ENCODE data around the gene VSTM4.

DNA sequence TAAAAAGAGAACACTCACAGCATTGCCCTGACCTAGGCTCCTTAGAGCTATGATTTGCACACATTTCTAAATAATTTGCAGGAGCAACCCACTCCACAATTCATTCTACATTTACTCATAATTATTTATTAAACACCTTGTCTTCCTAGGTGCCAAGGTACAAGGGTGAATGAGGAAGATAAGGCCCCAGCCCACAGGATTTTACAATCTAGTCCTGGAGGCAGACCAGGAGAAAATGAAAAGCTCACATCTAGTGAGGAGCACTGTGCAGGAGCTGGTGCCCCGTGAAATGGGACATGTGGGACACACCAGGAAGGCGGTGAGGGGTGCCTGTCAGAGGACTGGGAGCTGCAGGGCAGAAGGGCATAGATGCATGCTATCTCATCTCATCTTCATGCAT, 116.0 kb downstream of the VSTM4 start:
- TF ChIP-seq, protein P1, sequence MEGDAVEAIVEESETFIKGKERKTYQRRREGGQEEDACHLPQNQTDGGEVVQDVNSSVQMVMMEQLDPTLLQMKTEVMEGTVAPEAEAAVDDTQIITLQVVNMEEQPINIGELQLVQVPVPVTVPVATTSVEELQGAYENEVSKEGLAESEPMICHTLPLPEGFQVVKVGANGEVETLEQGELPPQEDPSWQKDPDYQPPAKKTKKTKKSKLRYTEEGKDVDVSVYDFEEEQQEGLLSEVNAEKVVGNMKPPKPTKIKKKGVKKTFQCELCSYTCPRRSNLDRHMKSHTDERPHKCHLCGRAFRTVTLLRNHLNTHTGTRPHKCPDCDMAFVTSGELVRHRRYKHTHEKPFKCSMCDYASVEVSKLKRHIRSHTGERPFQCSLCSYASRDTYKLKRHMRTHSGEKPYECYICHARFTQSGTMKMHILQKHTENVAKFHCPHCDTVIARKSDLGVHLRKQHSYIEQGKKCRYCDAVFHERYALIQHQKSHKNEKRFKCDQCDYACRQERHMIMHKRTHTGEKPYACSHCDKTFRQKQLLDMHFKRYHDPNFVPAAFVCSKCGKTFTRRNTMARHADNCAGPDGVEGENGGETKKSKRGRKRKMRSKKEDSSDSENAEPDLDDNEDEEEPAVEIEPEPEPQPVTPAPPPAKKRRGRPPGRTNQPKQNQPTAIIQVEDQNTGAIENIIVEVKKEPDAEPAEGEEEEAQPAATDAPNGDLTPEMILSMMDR (IDR thresholded peaks at IDR 0.05): no peak
- no peak for TF ChIP-seq POLR2A (IDR thresholded peaks at IDR 0.05)

All from testis (tissue), 2 donors.